D341Med (cell line): ENCODE data around the gene SUPT3H.

ENCODE experiments used
- DNase-seq: peaks from one replicate; pipeline ENCODE4 v3.0.0; 2012; ENCODE audit warnings: low spot score

The SUPT3H gene

DNA sequence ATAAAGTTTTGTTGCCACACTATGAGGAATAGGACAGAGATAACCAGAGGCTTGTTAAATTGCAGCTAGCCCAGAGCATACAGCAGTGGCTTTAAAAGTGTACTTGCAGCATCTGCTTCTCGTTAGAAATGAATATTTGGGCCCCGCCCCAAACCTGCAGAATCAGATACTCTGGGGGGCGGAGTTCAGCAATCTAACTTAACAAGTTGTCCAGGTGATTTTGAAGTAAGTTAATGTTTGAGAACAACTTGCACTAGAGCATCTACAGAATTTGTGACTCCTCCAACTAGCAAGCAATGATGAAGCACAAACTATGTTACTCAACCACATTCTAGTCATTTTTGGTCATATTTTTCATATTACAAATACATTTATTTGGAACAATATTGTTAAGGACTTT, 10.6 kb upstream of the SUPT3H start:
- no peak for DNase-seq

DNA sequence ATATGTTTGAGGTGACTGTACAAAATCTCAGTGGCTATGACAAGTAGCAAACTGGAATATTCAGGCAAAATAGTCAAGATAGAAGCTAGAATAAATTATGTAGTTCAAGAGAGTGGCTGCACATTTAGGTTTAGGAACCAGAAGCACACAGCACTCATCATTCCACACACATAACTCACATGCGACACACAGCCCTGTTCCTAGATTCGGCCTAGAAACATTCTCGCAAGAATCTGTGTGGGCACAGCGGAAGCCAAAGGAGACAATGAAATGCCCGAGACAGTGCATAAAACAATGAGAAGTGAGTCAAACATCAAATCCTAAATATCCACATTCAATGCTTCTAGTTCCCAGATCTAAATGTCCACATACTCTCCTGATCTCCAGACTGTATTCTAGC, 9.5 kb upstream of the SUPT3H start:
- DNase-seq = no peak

DNA sequence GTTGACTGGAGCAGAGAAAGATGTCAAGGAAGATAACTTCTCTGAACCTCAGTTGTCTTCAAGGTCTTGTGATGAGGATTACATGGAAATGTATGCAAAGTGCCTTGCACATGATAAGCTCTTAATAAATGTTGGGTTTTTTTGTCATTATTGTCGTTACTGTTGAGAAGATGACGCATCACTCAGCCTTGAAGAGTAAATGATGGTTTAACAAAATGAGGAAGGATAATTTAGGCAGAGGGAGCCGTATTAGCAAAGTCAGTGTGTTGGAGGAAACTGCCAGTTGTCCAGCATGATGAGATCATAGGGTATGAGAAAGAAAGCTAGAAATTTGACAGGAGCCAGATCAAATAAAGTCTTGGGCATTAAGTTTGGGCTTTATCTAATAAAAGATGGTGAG, 8.8 kb upstream of the SUPT3H start:
- DNase-seq = no peak

DNA sequence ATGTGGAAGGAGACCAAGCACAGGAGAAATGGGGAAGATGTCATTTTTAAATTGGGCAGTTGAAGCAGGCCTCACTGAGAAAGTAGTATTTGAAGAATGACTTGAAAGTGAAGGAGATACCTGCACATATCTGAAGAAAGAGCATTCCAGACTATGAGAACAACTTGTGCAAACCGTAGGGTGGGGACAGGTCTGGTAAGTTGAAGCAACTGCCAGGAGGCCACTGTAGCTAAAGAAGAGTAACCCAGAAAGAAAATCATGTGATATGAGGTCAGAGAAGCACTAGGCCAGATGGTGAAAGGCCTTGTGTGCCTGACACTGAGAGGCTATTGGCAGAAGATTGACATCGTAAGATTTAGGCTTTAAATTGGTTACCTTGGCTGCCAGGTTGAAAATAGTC, 4.7 kb upstream of the SUPT3H start:
- DNase-seq = no peak

DNA sequence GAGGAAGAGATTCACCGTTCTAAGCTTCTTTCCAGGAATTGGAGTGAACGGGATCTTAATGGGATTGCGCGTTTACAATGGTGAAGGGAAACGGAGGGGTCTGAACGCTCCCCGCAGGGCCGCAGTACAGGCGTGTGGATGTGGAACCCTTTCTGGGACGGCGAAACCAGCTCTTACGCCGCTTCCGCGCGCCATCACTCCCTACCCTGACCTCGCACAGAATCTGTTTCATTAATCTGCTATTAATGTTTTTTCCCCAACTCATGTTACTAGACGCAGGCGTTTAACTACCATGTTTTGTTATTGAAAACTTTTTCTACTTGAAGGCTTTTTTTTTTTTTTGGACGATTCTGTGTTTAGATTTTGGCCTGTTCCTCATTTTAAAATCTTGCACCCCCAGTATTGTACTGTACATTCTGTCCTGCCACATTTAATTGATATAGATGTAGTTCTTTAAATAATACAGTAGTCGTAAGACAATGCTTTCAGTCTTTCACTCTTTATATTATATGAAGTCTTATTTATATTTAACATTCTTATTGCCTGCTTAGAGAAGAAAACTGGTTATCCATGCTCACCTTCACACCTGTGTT, 696 bp upstream of the SUPT3H start:
- peak; percentile 64 for DNase-seq

DNA sequence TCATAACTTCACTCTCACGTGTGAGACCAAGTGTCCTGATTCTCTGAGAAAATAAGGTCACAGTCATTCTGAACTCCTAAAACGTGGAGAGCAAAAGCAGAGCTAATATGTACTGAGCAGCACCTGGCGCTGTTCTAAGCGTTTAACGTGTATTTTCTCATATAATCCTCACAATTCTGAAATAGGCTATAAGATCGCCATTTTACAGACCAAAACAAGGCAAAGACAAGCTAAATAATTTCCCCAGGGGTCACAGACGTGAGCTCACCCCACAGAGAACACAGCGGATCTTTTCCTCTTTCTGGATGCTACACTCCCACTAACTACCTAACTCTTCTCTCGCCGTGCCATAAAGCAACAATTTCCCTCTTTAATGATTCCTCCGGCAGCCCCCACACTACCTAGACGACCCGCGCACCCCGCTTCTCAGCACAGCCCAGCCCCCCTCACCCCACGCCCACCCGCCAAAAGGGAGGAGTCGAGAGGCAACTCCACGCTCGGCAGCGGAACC, 636 bp downstream of the SUPT3H start:
- no peak for DNase-seq

DNA sequence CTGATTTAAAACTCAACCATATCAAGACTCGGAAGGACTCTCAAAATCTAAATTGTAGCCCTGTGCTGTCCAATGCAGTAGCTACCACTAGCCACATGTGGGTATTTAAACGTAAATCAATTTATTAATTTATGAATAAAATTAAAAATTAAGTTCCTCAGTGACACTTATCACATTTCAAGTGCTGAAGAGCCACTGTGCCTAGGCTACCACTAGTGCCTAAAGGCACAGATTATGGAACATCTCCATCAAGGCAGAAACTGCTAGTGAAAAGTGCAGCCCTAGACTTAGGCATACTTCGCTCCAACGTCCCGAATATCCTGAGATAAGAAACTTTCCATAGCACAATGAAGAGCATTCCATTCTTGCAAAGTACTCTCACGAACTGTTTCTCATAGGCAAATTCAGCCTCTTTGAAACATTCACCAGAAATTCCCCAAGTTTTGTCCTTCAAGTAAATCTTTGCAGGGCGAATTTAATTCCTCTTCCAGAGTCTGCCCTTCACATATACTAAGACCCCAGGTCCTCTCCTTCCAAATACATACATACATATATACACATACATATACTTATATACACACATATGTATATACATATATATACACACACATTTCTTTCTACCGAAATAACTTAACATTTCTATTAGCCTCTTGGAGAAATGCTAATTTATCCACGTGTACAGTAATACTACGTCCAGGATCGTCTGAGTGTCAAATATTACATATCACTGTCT, 1.3 kb downstream of the SUPT3H start:
- DNase-seq = no peak

DNA sequence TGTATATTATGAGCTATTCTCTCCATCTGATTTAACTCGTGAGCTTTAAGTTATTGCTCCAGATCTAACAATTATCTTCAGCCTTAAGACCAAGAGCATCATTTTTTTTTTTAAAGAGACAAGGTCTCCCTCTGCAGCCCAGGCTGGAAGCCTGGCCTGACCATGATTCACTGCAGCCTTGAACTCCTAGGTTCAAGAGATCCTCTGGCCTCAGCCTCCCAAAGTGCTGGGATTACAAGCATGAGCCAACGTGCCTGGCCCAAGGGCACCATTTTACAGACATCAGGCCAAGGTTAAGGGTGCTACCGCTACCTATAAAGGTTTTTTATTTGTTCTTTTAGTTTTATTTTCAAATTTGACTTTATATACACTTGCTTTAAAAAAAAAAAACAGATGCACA, 2.3 kb downstream of the SUPT3H start:
- no peak for DNase-seq

DNA sequence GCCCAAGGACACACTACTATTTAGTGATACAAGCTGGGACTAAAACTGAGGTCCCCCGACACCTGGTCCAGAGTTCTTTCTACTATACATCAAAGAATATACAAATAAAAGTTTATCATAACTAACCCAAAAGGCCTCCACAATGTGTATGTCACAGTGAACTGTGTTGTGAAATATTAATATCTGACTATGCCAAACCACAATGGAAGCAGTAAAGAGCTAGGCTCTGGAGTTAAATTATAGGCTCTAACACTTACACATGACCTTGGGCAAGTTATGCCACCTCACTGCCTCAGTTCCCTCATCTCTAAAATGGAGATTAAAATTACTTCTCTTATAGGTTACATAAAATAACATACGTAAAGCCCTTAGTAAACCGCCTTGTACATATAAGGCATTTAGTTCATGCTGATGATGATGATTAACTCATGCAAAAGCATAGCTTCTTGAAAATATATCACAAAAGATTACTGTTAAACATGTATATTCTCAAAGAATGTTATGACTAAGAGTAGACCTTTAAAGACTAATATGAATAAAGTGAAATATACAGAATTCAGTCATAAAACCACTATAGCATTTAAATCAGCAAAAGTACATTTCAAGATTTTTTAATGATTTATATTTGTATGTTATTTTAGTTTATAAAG, 5.7 kb downstream of the SUPT3H start:
- DNase-seq = no peak

DNA sequence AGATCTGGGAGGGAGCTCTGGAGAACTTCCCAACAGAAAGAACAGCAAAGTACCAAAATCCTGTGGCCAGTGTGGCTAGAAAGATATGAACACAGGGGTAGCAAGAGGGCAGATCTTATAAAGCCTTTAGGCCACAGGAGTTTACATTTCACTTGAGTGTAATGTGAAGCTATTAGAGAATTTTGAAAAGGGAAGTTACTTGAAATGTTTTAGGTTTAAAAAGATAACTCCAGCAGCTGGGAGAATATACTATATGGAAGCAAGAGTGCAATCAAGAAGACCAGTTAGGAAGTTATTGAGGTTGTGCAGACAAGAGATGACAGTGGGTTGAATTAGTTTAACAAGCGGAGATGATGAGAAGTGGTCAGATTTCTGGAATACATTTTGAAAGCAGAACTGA, 7.9 kb downstream of the SUPT3H start:
- DNase-seq = no peak

DNA sequence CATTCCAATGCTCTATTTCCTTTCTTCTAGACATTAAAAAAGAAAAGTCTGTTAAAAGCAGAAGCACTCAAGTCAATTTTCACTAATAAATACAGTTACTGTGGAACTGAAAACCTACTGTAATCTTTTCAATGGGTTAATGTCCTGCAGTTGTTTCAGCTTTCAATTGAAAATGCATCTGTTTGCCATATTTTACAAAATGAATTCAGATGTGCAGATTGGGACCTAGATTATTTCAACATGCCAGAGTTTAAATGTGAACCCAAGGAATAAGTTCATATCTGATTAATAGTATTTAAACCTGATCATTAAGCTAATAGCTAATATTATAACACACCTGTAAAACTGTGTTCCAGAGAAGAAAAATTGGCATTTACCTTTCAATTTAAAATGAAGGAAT, 9.7 kb downstream of the SUPT3H start:
- no peak for DNase-seq

DNA sequence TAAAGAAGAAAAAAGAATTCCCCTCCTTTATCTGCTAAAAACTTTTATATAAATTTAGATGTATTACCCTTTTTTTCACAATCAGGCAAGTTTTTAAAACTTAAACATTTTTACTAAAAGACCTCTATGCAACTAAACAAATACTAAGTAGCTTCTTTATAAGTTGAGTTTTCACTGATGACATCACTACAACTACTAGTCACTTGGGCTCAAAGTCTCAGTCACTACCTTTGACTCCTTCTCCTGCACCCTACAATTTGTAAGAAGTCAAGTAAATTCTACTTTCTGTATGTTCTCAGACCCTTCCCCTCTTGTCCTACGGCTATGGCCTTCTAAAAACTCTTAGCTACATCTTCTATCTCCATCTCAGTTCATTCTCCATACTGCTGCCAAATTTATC, 11.2 kb downstream of the SUPT3H start:
- no peak for DNase-seq

DNA sequence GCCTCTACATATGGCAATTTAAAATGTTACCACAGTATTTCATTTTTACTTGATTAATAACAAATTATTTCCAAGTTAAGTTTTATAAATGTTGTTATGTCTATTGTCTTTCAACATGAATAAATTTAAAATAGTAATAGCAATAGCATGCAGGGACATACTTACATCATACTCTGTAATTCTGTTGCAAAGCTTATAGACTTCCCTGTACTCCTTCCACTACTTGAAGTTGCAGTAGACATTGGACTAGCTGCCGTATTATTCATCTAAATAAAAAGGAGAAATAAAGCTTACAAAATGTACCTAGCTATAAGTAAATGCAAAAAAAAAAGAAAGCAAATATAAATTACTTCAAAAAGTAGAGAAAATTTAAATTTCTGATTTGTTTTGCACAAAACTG, 12.7 kb downstream of the SUPT3H start:
- no peak for DNase-seq

DNA sequence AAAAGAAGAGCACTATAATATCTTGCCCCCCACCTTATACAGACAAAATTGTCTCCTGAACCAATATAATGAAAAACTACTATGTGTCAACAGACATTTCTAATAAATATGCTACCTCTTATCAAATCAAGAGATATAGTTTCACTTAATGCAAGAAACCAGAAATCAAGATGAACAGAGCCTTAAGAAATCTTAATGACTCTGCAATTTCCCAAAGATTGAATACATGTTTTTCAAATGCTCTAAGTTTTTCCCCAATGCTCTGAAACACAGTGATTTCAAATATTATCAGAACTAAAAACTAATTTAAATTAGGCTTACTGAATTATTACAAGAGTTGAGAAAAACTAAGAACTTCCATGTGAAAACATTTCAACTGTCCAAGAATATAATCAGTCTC, 13.3 kb downstream of the SUPT3H start:
- no peak for DNase-seq

DNA sequence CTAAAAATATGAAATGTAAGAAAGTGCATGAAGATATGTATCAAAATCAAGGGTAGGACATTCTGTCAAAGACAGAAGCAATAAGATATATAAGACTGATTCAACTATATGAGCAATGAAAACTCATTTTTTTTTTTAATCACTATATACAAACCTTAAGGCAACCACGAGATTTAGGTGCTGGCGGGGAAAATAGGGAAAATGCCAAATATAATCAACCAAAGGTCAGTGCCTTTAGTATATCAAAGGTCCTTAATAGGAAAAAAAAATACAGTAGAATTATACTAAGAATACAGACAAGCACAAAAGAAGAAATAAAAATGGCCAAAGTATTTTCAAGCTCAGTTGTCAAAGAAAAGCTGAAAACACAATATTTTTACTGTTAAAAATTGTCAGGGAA, 24.1 kb downstream of the SUPT3H start:
- DNase-seq = no peak

DNA sequence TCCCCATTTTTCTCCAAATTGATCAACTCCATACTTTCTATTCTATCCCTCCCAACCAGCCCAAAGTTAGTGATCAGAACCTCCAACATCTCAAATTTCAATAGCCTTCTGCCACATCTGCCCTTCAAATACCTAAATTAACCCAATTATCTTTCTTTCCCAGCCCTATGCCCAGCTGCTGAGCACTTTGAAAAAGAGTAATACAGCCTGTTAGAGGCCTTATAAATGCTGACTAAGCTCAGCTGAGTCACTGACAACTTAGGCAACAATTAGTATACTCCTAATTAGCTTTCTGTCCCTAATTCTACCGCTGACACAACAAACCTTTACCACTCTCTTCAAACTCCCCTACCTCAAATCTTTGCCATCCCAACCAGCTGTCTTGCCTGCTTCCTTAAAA, 26.1 kb downstream of the SUPT3H start:
- no peak for DNase-seq

DNA sequence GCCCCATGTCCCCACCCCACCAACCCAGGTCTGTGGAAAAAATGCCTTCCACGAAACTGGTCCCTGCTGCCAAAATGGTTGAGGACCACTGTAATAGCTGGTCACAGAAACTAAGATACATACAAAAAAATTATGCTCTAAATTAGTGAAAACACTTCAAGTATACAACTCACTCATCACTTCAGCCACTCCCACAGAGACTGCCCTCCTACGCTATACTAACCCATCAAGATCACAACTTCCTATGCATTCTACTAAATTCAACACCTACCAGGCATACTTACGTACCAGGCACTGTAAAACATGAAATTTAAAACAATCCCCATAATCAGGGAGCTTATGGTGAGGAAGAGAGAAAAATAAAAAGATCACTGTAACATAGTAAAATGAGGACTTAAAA, 26.7 kb downstream of the SUPT3H start:
- no peak for DNase-seq

DNA sequence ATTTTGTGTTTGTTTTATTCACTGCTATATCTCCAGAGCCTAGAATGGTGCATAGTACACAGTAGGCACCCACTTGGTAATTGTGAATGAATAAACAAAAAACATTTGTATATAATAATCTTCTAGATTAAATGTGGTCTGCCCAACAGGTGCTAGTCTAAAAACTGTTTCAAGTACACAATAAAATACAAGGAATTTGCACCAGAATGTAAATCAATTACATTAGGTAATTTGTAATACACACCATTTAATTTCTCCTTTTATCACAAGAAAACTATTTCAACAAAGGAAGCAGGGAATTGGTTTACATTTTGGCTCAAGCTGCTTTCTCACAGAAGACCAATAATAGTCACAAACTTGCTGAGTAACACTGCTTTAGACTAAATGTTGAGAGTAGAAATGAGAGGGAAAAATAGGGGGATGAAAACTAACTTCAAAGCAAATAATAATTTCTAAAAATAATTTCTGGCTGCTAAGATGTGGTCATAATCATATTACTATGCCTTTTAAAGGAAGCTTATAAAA, 27.5 kb downstream of the SUPT3H start:
- DNase-seq = no peak

DNA sequence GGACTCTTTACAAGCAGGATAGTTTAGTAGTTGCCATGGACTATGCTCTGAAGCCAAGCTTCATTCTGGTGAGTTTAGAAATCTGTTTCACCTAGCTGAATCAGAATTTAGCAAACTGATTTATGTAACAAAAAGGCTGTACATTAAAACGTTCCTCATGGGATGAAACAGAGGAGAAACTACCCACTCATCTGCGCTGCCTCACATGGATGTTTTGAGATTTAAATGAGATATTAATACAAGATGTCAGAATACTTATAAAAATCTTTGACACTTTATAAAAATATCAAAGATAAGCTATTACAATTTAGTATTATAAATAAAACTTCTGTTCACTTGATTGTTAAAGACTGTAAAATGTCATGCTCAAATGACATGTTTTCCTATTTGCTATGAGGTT, 32.8 kb downstream of the SUPT3H start:
- no peak for DNase-seq

DNA sequence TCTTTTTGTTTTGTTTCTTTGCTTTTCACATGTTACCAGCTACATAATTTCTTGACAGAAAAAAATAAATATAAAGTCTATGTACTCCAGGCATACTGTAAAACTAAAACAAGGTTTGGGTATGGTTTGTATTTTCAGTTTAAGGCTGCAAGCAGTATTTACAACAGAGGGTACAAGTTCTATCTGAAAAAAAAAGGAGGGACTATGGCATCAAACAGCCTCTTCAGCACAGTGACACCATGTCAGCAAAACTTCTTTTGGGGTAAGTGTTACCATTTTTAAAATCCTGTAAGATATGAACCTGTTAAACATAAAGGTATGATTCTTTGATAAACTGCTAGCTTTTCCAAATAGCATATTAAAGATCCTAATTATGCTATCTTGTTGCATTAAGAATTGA, 49.2 kb downstream of the SUPT3H start:
- DNase-seq = no peak

DNA sequence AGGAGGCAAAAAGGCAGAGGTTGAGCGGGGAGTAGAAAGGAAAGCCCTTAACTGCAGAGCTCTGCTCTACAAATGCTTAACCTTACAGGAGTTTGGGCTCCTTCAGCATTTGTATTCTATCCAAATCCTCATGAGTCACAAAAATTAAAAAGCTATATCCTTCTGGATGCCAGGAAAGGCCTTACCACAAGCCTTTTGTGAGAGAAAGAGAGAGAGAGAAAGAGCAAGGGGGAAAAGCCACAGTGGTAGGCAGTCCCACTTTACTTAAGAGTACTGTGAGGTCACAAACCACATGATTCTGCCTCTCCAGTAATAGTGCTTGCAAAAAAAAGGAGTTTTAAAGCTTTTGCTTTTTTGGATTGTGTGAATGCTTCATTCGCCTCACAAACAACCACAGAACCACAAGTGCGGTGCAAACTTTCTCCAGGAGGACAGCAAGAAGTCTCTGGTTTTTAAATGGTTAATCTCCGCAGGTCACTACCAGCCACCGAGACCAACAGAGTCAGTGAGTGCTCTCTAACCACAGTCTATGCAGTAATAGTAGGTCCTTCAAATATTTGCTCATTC, 49.7 kb downstream of the SUPT3H start, which contains the start of gene RUNX2:
Gene RUNX2, plus strand, starts transcription at position 375 of the 567 bp plus-strand sequence. CDS start 397 bp downstream, outside the sequence.
- no peak for DNase-seq

DNA sequence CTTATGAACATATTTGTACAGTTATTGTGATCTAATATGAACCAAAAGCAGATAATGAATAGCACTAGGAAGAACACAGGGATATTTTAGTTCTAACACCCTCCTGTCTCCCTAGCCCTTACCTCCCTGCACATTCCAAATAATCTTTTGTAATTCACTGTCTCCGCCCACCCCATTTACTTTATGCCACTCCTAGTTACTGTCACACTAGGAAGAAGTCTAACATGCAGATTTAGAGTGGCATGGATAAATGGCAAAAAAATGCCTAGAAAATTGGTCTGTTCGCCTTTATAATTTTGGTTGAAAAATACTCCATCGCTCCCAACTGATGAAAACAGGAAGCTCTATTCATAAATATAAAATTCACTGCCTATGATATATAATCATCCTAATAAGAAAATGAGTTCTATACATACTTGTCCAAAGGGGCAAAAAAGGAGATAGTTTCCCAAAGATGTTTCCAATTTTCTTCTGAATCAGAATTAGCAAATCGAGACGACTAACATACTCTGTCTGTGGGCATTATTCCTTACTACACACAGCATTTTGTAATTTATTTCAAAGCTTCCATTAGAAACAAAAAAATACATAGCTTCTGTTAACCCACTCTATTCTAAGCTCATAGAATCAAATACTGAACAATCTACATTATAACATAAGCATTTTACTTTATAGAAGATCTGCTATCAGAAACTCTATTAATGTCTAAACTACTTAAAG, 50.9 kb downstream of the SUPT3H start:
- no peak for DNase-seq
